Stimulated activated CD8-positive, alpha-beta memory T cell treated with anti-CD3 and anti-CD28 coated beads, Interleukin-7, amount 100 ng/mL, for 4 hours (primary cell): ENCODE data around the gene CCDC186.
A peak's percentile ranks its signal among the peaks of the same experiment; 100 is the strongest.

Experiments used
- DNase-seq, 2 donors: peaks; one replicate each; pipeline ENCODE4 v3.0.0-alpha.2; 2020; ENCODE audit warnings: low read depth in 2 of 2

Gene CCDC186

DNA sequence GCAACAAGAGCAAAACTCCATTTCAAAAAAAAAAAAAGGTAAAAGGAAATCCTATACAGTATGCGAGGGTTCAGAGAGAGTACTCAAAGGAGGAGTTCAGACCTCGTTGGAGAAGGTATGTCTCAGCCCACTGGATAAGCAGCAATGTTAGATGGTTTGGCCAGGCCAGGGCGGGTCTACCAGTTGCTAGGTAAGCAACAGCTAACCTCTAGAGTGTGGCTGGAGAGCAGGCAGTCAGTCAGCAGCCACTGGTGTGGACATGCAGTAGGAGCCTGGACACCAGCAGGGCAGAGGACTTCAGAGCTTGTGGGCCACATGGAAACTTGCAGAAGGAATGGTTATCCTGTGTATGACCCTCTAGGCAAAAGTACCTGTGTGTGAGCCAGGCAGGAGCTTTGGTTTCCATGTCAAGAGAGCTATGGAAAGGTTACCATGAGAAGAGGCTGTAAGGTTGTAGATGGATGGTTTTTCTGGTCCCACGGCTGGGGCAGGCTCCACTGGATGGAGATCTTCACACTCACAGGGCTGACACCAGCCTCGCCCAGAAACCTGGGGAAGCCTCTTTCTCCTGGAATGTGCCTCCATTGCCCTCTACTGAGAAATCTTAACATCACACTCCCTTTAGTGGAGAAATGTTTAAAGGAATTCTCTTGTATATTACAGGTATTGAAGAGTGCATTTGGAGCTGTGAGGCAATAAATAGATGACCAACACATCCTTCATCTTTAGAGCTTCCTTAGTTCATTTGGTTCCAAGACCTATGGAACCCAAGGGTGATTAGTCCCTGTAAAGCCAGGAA lies 63.6 kb downstream of the CCDC186 start:
- no peak for DNase-seq

DNA sequence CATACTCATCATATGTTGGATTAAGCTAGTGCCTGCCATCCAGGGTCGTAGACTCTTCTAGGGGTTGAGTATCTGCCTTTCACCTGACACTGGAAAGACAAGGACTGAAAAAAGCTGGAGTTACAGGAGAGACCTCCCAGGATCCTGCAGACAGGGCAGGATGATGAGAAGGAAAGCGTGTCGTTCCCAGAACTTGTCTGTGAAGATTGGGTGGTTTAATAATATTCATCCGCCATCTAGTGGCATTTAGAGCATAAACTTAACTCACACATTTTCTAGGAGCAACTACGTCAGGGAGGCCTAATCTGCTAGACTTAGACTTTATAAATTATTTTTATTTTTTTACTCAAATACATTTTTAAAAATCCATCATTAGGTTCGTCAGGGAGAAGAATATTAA lies 70.7 kb downstream of the CCDC186 start:
- DNase-seq: no peak

DNA sequence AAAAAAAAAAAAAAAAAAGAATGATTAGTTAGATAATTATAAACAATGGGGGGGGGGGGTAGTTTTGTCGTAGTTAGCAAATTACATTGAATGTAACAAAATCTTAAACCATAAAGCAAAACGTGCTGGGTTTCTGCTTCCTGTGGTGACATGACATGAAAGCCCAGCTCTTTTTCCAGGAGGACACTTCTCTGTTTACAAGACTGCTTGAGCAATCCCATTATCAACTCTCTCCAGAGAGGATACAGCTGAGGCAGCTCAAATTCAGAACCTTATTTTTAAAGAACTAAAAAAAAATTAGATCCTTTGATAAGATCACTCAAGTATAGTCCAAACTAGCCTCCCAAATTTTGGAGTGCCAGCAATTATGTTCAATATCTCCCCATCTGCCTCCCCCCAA lies 71.7 kb downstream of the CCDC186 start:
- no peak for DNase-seq

DNA sequence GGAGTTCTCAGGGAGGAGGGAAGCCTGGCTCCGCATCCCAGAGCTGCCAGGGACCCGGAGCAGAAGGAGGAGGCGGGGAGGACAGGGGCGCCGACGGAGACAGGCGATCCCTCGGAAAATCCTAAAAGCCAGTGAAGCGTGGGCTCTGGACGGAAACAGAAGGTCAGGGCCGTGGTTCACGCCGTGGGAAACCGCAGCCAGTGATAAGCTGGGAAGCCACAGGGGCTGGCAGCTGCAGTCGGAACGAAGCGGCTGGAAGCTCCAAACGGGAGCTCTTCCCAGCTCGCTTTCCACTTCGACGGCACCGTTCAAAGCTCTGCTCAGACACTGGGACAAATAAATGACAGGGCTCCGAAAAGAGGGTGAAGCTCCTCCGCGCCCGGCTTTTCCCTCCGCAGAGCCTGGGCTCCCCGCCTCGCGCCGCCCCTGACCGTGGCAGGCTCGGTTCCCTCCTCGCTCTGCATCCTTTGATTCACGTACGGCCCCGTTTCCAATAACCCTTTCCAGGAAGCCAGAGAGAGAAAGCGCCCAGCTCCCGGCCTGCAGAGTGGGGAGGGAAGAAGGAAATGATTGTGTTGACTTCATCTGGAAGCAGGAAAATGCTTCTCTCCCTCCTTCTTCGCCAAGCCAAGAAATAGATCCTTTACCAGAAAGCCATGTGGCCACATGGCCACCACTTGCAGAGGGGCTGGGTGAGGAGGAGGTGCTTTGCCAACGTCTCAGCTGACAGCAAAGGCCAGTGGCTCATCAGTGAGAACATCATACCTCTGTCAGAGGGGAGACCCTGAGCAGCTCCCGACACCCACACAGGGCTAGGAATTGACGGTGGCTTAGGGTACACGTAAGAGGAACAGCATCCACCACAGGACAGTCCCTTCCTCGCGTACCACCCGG lies 72.9 kb downstream of the CCDC186 start:
- DNase-seq: no peak

DNA sequence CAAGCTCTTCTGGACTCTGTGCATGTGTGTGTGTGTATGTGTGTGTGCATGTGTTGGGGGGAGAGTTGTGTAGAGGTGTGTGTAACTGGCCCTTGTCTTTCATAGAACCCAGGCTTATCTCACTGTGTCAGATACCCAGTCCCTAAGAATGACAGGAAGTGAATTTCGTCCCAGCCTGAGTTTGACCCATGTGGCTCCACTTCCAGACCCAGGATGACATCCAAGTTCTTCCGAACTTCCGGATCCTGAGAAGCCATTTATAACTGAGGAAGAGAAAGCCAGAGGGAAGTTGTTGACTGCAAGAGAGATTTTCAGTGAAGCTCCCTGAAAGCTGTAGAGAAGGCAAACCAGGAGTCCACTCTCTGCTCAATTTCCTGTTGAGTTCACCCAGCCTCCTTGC lies 77.1 kb downstream of the CCDC186 start:
- DNase-seq: no peak

DNA sequence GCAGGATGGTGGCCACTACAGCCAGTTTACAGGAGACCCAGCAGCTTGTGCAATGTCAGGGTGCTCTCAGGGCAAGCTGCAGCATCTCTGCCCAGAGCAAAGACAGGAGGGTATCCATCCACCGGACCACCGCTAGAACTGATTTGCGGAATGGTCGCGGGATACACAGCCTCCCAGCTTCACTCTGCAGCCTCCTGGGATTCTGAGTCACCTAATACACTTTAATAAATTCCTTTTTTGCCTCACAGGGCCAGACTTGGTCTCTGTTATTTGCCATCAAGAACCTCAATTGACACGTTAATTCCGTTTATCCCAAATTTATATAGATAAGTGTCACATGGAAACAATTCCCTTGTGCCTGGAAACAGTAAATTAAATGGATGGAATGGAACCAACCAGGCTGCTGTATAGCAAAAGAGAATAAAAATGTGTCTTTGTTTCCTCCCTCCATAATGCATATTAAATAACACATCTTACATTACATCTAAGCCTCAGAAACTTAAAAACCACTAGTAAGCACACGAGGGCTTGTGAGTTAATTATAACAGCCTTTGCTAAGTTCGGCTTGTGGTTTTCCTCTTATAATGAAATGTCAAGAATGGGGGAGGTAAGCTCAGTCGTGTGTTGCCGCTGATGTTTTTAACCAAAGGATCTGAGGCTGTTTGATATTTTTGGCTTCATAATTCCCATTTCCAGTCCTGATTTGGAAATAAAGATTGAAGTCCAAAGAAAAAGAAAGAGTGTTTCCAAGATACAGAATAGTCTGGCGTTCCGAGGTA lies 78.3 kb downstream of the CCDC186 start:
- no peak for DNase-seq

DNA sequence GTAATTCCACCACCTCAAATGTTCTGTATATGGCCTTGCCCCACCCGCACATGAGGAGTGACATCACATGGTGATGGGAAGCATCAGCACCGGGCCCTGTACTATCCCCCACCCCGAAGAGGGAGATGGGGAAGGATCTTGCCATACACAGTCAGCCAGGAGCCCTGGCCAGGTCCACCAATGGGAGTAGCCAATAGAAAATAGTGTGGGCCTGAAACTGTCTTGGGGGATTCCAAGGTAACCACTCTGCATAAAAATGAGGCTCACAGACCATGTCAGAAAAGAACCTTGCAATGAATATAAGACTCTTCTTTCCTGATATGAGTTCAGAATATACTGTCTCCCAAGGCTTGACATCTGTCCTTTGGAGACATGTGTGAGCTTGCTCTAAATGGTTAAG lies 79.2 kb downstream of the CCDC186 start:
- DNase-seq: no peak

DNA sequence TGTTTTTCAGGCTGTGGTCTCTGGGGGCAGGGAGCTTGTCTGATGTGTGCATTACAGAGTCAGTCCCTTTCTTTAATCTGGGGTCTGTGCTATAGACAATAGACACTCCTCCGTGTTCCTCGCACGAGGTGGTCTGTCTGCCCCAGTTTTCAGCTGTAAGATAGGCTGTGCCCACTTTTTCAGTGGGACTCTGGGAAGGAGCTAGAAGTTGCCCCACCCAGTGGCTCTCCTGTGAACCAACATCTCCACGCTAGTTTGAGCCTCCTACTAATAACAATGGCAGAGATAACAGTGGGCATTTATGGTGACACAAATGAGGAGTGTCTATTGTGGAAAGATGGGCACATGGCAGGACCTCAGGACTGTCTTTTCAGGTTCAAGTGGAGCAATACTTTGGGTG lies 86.3 kb downstream of the CCDC186 start:
- DNase-seq: no peak

DNA sequence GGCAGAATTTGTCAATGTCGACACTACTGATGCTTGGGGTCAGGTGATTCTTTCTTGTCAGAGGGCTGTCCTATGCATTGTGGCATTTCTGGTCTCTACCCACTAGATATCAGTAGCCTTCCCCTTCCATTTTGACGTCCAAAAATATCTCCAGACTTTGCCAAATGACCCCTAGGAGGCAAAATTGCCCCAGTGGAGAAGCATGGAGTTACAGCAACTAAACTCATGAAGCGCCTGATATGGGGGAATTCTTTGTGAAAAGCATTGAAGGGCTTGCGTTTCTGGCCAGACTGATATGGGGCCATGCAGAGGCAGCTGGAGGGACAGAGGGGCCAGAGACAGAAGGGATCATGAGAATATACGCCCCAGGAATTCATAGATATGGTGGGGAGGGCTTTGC lies 86.7 kb downstream of the CCDC186 start:
- DNase-seq: no peak

DNA sequence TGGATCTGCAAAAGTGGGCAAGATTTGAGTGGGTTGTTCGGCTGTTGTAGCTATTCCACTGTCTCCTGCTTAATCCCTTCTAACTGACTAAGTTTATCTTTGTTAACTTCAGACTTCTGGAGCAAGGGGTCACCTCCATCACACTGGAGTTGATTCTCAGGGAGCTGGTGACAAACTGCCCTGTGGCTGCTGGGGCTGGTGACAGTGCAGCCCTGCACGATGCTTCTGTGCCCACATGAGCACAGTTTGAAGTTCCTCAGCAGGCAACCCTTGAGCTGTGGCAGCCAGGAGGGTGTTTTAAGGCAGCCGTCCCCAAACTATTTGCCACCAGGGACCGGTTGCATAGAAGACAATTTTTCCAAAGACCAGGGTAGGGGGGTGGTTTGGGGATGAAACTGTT lies 89.8 kb downstream of the CCDC186 start:
- DNase-seq: no peak

DNA sequence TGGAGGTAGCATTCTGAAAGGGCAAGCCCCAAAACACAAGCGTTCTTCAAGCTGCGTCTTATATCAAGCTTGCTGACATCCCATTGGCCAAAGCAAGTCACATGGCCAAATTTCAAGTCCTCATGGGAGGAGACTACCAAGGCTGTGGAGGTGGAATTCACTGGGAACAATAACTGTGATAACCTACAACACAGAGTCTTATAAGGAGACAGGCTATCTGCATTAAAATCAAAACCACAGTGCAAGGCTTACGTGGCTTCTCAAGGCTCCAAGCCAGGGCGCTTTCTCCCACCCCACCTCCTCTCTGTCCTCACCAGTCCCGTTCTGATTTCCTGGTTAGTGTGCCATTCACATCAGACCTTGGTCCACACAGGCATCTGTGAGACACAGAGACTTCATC lies 91.0 kb downstream of the CCDC186 start:
- DNase-seq: no peak

DNA sequence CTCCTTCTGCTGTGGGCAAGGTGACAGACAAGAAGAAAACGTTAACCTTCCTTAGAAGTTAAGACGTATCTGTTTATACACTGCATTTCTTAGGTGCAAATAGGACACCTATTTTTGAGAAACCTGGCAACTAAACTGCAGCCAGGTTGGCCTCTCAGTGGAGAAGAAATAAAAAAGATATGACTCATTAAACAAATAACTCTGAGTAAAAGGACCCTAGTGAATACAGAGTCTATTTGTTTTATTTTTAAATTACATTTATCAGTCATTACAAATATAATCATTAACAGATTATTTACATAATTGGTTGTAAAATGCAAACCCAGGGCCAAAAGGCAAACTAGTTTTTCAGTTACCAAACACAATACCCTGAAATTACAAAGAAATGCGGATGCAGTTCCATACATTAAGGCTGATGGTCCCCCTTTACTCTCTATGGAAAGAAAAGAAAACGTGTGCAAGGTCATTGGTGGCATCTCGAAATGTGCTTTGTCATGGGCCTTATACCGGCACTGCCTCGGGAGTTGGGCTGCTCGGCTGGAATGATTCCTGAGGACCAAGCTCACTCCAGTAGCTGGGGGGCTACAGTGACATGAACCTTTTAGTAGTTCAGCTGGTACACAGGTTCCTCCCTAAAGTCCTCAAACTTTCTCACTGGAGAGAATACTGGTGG lies 92.0 kb downstream of the CCDC186 start:
- no peak for DNase-seq

DNA sequence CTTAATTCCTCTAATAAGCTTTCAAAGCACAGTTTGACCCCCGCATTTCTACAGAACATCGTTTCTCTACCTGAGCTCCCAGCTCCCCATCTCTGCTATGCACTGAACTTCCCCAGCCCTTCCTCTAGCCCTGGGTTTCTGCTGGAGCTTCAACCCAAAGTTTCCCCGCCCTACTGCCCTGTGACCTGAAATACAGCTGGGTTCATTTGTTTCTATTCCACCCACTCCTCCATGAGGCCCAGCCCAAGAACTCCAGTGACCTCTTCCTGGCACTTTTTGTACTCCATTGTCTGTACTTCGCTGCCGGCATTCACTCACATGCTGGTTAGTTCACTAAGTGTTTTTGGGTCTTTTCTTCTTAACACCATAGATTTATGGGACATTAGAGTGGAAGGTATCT lies 94.6 kb downstream of the CCDC186 start:
- no peak for DNase-seq

DNA sequence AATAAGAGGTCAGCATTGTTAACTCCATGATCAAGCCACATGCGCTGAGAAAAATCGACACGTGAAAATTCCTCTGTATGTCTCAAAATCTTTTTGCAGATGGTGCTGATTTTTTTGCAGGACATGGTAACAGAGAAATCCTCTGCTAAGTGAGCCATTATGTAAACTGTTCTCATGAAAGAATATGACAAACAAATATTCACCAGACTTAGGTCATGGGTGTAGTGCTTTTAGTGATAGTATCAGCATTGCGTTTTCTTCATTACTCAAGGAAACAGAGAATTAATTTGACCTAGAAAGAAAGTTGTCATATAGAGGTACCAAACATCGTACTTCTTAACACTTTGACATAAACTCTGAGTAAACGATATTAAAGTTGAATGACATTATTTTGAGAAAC lies 95.7 kb downstream of the CCDC186 start:
- no peak for DNase-seq

DNA sequence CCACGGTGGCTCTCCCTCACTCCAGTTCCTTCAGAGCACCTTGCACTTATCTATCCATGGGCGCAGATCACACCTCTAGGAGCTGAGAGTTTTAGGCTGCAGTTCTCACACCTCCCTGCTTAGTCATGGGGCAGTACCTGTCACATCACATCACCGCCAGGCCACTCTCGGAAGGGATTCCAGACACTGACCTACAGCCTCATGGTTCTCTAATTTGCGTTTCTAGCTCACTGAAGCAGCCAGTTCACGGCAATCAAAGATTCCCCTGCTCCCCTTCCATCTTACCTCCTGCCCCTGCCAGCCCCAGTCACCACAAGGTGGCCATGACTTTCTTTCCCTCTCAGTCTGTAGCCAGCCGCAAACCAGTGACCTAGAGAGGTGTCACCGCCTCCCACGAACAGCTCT lies 96.2 kb downstream of the CCDC186 start:
- no peak for DNase-seq

DNA sequence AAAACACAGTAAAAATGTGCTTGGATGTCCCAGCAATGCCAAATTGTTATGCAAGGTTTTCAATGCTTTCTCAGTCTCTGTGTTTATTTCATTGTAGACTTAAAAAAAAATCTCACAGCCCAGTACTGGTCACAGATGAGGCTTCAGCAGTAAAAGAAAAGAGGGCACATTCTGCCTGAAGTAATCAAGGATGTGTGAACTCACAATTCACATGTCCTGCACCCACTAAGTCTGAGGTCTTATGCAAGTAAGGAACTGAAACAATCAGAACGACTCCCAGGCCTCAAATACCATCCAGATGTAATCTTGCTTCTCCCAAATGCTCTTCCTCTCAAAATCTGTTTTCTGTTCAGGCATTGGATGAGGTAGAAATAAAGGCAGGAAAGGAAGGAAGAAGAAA lies 96.7 kb downstream of the CCDC186 start:
- DNase-seq: no peak

DNA sequence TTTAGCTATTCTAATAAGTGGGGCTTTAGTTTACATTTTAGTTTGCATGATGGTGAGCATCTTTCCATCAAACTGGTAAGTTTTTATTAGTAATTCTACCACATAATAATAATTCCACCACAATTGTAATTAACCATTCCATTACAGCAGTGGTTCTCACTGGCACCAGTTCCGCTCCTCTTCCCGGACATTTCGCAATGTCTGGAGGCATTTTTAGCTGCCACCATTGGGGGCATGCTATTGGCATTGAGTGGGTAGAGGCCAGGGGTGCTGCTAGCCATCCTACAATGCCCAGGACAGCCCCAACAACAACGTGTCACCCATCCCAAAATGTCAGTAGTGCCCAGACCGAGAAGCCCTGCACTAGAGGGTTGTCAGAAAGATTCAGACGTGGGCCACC lies 98.9 kb downstream of the CCDC186 start:
- DNase-seq: no peak

DNA sequence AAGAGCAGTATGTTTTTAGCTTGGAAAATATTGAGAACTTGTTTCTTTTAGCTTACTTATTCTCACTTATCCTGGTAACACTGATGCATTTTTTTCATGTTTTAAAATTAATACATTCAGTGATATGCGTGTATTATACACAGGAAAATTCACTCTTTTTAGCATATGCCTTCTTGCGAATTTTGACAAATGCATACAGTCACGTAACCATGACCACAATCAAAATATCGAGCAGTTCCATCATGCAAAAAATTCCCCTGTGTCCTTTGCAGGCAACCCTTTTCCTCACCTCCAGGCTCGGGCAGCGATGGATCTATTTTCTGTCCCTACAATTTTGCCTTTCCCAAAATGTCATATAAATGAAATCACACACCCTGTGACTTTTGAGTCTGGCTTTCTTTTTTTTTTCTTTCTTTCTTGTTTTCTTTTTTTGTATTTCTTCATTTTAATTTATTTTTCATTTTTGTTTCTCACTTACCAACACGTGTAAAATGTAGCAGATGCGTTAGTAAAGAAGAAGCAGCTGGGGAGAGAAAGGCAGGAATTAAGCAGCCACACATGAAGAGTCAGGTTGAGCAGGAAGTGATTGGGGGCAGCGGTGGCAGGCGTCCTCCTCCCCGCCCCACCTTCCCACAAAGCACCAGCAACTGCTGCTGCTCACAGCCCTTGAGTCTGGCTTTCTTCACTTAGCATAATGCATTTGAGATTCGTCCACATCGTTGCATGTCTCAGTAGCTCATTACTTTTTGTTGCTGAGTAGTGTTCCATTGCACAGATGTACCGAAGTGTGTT lies 100.4 kb downstream of the CCDC186 start:
- peak in 1 of 2 donors; percentile 4 for DNase-seq

DNA sequence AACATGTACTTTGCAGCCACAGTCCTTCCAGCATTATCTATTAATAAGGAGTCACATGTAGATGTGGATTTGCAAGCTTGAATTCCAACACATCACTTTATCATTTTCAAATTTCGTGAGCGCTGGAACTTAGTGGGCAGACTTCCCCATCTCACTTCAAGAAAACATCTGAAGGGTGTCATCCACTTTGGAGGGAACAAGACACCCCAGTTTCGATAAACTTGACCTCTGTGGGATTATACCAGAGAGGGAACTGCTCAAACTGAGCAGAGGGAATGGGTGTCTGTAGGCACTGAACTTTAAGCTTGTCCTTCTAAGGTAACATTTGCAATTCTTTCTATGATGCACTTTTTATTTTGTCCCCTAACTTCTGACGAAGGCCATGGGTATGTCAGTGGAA lies 102.8 kb downstream of the CCDC186 start:
- DNase-seq: no peak
